Islet precursor cell (in vitro differentiated cells): ENCODE measurements around the gene RHOA.

Experiments used
- DNase-seq: peaks from one replicate; pipeline ENCODE4 v3.0.0-alpha.2; 2018

The RHOA gene

DNA sequence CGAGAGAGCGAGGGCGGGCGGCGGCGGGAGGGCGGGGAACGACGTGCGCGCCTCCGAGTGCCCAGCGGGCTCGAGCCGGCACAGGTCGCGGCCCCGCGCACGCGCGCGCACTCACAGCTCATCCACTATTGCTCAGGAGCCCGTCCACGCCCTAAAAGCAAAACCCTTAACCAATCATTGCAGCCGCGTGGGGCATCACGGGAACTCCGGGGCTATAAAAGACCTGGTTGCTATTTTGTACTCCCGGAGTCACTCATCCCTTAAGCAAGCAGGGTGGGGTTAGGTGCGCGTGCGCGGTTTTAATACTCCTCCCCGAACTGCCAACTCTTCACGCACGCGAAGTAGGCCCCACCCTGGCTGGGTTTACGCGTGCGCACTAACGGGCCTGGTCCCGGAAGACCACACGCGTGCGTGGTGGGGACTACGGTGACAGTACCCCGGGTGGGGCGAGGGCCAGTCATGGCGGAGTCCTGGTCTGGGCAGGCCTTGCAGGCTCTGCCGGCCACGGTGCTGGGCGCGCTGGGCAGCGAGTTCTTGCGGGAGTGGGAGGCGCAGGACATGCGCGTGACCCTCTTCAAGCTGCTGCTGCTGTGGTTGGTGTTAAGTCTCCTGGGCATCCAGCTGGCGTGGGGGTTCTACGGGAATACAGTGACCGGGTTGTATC is at the start of gene RHOA, which contains the start of gene TCTA:
Gene RHOA (minus strand): TSS at position 9 of the 664 bp plus-strand sequence. CDS start 36,387 bp downstream, outside the sequence.
Gene TCTA (plus strand): TSS at position 456 of the 664 bp plus-strand sequence. CDS start 4 bp downstream, at position 460.
- peak; percentile 100 for DNase-seq

DNA sequence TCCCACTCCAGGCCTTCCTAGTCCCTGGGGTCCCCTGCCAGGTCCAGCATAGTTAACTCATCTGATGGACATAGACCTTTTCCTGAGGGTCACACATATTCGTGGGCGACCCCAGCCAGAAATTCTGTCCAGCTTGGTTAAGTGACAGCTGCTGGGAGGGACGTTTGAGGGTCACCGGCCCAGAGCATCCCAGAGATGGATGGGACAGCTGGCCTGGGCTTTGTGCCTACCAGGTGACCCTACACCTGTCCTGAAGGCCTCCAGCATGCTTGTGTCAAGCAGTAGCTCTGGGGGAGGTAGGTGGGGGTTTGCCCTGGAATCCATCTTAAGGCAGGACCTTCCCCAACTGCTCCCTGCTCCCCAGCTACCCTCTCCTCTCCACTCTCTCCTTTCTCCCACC is 49.2 kb upstream of the RHOA start:
- no peak for DNase-seq

GRCh38 chr3:49460188-49460890 is 48.6 kb upstream of the RHOA start:
- no peak for DNase-seq

- DNase-seq = peak; percentile 66
These were observed 44.7 kb upstream of the RHOA start for GRCh38 chr3:49456466-49456865.

- DNase-seq = peak; percentile 54
These were observed 43.3 kb upstream of the RHOA start for GRCh38 chr3:49454898-49455681.

- peak; percentile 92 for DNase-seq
These were observed 42.7 kb upstream of the RHOA start for GRCh38 chr3:49454458-49454857.

DNA sequence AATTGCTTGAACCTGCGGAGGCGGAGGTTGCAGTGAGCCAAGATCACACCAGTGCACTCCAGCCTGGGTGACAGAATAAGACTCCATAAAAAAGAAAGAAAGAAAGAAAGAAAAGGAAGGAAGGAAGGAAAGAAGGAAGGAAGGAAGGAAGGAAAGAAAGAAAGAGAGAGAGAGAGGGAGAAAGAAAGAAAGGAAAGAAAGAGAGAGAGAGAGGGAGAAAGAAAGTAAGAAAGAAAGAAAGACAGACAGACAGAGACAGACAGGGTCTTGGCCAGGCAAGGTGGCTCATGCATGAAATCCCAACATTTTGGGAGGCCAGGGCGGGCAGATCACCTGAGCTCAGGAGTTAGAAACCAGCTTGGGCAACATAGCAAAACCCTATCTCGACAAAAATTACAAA is 41.8 kb upstream of the RHOA start:
- no peak for DNase-seq

DNA sequence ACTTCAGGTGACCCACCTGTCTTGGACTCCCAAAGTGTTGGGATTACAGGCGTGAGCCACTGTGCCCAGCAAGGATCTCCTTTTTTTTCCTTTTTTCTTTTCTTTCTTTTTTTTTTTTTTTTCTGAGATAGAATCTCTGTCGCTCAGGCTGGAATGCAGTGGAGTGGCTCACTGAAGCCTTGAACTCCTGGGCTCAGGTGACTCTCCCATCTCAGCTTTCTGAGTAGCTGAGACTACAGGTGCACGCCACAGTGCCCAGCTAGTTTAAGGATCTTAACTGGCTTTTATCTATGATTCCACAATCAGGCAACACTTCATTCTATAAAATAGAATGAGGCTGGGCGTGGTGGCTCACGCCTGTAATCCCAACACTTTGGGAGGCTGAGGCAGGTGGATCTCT is 33.6 kb upstream of the RHOA start:
- no peak for DNase-seq

DNA sequence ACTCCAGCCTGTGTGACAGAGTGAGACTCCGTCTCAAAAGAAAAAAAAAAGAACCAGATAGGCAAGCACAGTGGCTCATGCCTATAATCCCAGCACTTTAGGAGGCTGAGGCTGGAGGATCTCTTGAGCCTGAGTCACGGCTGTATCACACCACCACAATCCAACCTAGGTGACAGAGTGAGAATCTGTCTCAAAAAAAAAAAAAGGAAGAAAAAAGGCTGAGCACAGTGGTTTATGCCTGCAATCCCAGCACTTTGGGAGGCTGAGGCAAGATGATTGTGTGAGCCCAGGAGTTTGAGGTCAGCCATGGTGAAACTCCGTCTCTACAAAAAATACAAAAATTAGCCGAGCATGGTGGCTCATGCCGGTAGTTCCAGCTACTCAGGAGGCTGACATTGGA is 23.0 kb upstream of the RHOA start:
- DNase-seq = no peak

DNA sequence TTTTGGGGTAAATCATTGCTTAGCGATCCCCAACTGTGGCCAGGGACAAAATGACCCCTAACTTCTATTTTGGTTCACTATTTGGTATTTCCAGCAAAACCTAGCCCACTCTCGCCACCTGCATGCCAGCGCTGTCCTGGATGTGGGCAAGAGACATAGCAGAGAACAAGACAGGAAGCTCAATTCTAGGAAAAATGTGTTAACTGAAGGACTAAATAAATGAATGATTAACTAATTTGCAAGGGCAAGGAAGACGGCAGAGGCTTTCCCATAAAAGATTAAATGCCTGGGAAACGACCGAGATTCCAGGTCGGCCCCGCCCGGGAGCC is 16.9 kb upstream of the RHOA start:
- no peak for DNase-seq

DNA sequence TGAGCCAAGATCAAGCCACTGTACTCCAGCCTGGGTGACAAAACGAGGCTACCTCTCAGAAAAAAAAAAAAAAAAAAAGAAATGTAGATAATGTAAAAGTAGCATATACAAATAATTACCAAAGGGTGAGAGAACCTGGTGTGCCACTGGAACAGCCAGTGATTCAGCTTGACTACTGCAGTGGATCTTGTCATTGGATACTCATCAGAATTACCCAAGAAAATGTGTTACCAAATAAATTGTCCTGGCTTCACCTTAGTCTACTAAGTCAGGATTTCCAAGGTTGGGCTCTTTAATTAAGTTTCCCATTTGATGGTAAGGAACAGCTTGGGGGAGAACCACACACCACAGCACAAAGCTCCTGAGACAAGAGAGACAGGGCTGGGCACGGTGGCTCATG is 15.8 kb upstream of the RHOA start:
- no peak for DNase-seq

- no peak for DNase-seq
These were observed 13.0 kb upstream of the RHOA start for GRCh38 chr3:49424816-49425215.

DNA sequence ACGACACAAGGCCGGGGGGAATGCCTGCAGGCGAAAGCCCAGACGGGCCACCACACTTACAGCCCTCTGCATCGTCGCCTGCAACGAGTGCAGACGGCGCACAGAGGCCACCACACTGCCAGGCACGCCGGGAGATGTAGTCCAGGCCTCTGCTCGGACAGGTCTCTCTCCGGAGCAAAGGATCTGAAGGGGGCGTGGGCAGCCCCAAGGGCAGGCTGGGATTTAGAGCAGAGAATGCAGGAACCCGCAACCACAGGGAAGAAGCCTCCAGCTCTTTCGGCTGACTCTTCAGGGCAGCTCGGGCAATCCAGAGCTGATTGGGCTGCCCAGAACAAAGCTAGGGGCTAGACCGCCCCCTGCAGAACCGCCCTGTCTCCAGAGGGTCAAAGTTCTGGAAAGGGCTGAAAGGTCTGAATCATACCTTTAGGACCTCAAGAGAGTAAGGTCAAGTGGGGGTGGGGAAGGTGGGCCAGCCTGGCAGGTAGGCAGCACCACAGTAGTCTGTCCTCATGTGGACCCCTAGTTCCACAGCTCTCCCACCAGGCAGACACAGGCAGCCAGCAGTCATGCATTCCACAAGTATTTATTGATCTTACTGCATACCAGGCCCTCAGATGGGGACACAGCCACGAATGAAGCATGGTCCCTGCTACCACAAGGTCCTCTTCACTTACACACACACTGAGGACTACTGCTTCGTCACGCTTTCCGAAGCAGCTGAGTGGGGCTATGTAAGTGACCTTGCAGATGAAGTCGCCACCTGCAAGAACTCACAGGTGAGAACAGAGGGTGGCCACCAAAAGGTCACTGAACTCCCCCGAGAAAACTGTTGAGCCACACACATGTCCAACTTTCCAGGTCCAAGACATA is 10.8 kb upstream of the RHOA start, which contains the start of gene AMT:
Gene AMT (minus strand): TSS at position 95 of the 870 bp plus-strand sequence. CDS start 23 bp downstream, at position 72.
- DNase-seq = peak; percentile 98

DNA sequence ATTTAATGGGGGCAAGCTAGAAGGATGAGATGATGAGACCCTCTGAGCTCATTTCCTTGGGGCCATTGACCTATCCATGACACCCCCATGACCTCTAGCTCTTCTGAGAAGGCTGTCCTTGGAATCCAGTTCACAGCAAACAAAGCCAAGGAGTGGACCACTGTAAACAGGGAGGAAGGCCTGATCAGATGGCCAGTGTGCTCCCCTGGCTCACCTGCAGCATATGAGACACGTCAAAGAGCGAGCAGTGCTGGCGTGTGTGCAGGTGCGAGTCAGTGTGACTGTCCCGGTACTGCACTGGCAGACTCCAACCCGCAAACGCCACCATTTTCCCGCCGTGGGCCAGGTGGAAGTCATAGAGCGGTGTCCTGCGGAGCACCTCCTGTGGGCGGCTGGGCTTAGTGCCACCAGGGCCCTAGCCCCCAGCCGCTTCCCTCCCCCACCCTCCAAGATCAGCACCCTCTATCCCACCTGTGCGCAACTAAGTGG is 10.2 kb upstream of the RHOA start:
- no peak for DNase-seq

DNA sequence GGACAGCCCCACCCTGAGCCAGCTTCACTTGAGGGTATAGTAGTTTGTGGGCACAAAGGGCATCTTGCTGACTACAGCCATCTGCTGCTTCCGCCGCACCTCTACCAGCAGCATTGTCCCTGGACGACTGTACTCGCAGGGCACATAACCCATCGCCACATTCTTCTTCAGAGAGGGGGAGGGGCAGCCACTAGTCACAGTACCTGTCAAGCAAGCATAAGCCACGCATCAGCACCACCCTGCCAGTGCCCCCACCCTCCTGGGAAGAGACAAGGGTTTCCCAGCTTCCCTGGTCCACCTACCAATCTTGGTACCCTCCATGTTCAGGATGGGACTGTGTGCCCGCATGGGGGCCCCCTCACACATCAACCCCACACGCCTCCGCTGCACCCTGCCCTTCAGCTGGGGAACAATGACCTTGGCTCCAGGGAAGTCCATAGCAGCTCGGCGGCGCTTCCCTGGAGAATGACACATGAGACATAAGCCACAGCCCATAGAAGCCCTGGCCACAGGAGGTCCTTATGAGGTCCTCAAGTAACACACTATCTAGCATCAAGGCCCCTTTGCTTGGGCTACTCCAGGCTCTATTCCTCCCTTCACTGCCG is 5.8 kb upstream of the RHOA start:
- peak; percentile 68 for DNase-seq

DNA sequence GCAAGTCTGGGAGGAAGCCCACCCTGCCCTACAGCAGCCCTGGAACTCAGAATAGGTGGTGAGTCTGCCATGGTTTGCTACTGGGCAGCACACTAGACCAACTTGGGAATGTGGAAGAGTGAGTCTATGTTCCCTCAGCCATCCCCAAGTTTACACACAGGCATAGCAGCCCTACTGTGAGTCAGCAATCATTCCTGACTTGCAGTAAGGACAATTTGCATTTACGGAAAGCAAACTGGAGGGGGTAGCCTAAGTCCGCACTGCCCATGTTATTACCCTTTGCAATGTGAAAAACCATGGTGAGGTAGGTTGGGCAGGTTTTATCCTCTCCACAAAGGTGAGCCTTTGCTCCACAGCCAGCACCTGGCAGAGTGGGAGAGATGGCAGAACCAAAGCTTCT is 5.1 kb upstream of the RHOA start:
- DNase-seq = peak; percentile 77

DNA sequence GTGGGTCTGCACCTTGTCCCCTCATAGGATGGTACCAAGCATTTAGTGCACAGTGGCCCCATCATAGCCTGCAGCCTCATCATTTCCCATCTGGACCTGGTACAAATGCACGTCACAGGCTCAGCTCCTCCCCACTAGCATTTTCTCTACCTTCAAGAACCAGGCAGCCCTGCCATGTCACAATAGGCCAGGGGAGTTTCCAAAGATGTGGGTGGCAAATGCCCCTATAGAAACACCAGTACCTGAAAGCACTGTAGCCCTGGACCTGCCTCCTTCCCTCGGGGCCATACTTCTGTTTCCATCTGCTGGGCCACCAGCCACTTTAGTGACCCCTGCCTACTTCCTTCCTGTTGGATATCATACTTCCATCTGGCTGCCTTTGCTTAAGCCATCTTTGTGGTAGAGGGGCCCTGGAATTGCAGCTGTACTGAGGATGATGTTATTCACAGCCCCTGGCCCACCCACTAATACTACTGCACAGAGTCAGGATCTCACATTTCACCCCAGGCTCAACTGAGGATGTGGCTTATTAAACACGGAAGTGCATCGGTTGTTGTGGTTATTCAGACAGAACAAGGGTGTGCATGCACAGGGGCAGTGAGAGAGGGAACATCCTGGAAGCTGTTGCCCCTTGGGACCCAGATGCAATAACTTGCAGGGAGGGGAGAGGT is 4.3 kb upstream of the RHOA start:
- no peak for DNase-seq

- DNase-seq = no peak
These were observed 3.0 kb upstream of the RHOA start for GRCh38 chr3:49414753-49415152.

DNA sequence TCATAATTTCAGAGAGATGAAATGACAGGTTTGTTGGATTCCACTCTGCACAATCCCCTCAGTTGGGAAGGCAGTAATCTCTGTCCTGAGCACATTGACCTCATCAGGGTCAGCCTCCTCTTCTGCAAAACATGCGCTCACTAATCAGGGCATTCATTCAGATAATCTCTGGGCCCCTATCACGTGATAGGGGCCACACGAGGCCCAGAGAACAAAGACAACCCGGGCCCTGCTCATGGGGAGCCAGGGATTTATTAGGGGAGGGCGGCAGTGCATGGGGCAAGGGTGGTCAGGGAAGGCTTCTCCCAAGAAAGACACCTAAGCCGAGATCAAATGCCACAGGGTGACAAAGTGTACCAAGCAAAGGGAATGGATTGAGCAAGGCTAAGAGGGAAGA is 1.6 kb upstream of the RHOA start:
- no peak for DNase-seq

DNA sequence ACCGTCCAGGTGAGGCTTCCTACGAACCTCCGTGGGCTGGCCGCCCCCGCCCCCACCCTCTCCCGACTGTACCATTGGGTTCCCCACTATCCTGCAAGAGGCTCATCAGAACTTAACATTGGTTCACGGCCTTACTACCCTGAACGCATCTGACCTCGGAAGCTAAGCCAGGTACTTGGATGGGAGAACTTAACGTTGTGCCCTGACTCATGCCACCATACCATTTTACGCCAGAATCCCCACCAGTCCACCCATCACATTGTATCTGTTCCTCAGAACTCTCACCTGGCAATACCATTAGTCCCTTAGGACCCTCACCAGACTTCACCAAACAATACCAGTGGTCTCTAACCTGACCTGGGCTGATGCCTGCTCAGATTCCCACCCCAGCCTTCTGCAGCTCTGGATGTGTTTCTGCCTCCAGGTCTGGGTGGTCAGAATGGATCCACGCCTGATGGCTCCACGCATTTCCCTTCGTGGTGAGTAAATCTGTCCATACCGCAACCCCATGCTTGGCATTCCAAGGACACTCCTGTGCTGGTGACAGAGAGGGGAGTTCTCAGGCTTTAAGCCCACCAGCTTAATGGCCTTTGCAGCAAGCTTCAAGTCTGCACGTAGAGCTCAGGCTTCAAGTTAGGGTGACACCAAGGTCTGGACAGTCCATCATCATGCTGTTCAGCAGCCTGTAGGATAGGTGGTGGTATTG is 1.0 kb upstream of the RHOA start:
- DNase-seq = no peak

- peak; percentile 71 for DNase-seq
These were observed 225 bp downstream of the RHOA start for GRCh38 chr3:49411535-49411967.
